AG08395 (cell line): ENCODE results near the gene CCDC38.

Experiments used
- DNase-seq: peaks from one replicate; pipeline ENCODE4 v3.0.0; 2012; ENCODE audit warnings: mixed read lengths, low spot score

CCDC38 gene

GRCh38 chr12:95962222-95962621, 19.8 kb upstream of the CCDC38 start:
- no peak for DNase-seq

GRCh38 chr12:95960241-95960640, 17.8 kb upstream of the CCDC38 start:
- DNase-seq: no peak

GRCh38 chr12:95959107-95959506, 16.7 kb upstream of the CCDC38 start:
- peak; percentile 17 for DNase-seq

- no peak for DNase-seq
Measured at GRCh38 chr12:95956557-95957145, 14.2 kb upstream of the CCDC38 start.

GRCh38 chr12:95955549-95956159, 13.2 kb upstream of the CCDC38 start:
- no peak for DNase-seq

- no peak for DNase-seq
Measured at GRCh38 chr12:95953000-95953399, 10.6 kb upstream of the CCDC38 start.

GRCh38 chr12:95951515-95951914, 9.1 kb upstream of the CCDC38 start:
- no peak for DNase-seq

GRCh38 chr12:95949477-95950206, 7.2 kb upstream of the CCDC38 start:
- no peak for DNase-seq

- no peak for DNase-seq
Measured at GRCh38 chr12:95944108-95944704, 1.8 kb upstream of the CCDC38 start.

GRCh38 chr12:95943330-95943842, 972 bp upstream of the CCDC38 start, which contains the start of gene AMDHD1:
TSS of gene AMDHD1 (plus strand) at chr12:95943331. CDS start at chr12:95943399, 68 bp downstream.
- DNase-seq: peak; percentile 52

- DNase-seq: no peak
Measured at GRCh38 chr12:95942101-95942523, 302 bp downstream of the CCDC38 start.

- DNase-seq: no peak
Measured at GRCh38 chr12:95940514-95940913, 1.9 kb downstream of the CCDC38 start.

- DNase-seq: no peak
Measured at GRCh38 chr12:95922231-95922630, 20.2 kb downstream of the CCDC38 start.

GRCh38 chr12:95919110-95919509, 23.3 kb downstream of the CCDC38 start:
- no peak for DNase-seq

GRCh38 chr12:95918194-95918993, 24.0 kb downstream of the CCDC38 start:
- DNase-seq: peak; percentile 66

- DNase-seq: no peak
Measured at GRCh38 chr12:95909871-95910270, 32.5 kb downstream of the CCDC38 start.

GRCh38 chr12:95908573-95908972, 33.8 kb downstream of the CCDC38 start:
- peak; percentile 33 for DNase-seq

- no peak for DNase-seq
Measured at GRCh38 chr12:95898081-95898480, 44.3 kb downstream of the CCDC38 start.

- DNase-seq: no peak
Measured at GRCh38 chr12:95896846-95897245, 45.6 kb downstream of the CCDC38 start.

- no peak for DNase-seq
Measured at GRCh38 chr12:95890958-95891357, 51.5 kb downstream of the CCDC38 start.

- no peak for DNase-seq
Measured at GRCh38 chr12:95887311-95887710, 55.1 kb downstream of the CCDC38 start.

- DNase-seq: no peak
Measured at GRCh38 chr12:95884998-95885397, 57.4 kb downstream of the CCDC38 start.
